ENCODE data around the gene NECTIN4.

DNA sequence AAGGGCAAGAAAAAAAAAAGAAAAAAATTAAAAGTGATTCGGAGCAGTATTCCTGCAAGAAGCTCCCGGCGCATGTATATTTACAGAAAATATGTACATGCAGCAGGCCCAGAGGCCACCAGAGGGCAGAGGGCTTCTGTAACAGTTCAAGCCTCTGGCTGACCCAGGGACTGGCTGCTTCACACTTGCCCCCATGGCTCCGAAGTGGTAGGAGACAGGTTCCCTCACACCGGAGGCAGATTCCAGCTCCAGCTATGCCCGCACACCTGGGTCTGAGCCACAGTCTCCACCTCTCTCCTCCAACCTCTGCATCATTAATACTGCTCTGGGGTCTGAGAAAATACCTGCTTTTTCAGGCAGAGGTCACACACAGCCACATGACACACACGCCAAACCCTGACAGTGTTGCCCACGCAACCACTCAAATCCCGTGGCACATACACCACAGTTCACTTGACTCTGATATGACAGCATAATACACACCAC, 17.4 kb downstream of the NECTIN4 start:
- TF ChIP-seq, protein P1, sequence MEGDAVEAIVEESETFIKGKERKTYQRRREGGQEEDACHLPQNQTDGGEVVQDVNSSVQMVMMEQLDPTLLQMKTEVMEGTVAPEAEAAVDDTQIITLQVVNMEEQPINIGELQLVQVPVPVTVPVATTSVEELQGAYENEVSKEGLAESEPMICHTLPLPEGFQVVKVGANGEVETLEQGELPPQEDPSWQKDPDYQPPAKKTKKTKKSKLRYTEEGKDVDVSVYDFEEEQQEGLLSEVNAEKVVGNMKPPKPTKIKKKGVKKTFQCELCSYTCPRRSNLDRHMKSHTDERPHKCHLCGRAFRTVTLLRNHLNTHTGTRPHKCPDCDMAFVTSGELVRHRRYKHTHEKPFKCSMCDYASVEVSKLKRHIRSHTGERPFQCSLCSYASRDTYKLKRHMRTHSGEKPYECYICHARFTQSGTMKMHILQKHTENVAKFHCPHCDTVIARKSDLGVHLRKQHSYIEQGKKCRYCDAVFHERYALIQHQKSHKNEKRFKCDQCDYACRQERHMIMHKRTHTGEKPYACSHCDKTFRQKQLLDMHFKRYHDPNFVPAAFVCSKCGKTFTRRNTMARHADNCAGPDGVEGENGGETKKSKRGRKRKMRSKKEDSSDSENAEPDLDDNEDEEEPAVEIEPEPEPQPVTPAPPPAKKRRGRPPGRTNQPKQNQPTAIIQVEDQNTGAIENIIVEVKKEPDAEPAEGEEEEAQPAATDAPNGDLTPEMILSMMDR (IDR thresholded peaks at IDR 0.05), result peak; percentile 12 to 45 (median 22)
- TF ChIP-seq POLR2A (IDR thresholded peaks at IDR 0.05), result no peak
